GM12878 (cell line): ENCODE results near the gene SH3BP1. TPM values are rescaled to one million over a fixed set of nuclear protein-coding genes. Genes with fewer than 3 reads are reported as not detected.

Experiments
- ATAC-seq: fragments of 200-7000 bp; cut with Tn5 transposase; 3 replicates; pipeline ENCODE4 v1.9.1; 2020; ENCODE audit warnings: mild to moderate bottlenecking, moderate library complexity
- BruUV-seq: library from RNA; stranded (reverse); fragments of 400-500 nt; replicated peaks from 2 replicates; lab custom pipeline; 2021; lab: Mats Ljungman, UMichigan
- CTCF ChIA-PET: fragments of 300-600 bp; sonication (Branson Sonifier 250); formaldehyde crosslinking; extraction: SDS; loops from one replicate; lab custom pipeline; 2021; ENCODE audit warnings: inconsistent platforms; lab: Yijun Ruan, JAX
- POLR2A ChIA-PET: fragments of 350-600 bp; formaldehyde crosslinking; extraction: SDS; loops from one replicate; lab custom pipeline; 2021; ENCODE audit warnings: inconsistent platforms; lab: Charles Lee
- RAD21 ChIA-PET: fragments of 300-600 bp; sonication (Branson Sonifier 250); formaldehyde crosslinking; loops from one replicate; lab custom pipeline; 2023; ENCODE audit warnings: antibody characterized with exemption; ENCODE audit not compliant: unreplicated experiment; lab: Charles Lee
- SMC1A ChIA-PET: fragments of 300-600 bp; sonication (Branson Sonifier 250); formaldehyde crosslinking; loops from one replicate; lab custom pipeline; 2023; ENCODE audit not compliant: unreplicated experiment, uncharacterized antibody; lab: Charles Lee
- DNase-seq: peaks from one replicate; pipeline ENCODE4 v3.0.0-alpha.2; 2011; ENCODE audit warnings: low read depth, low spot score
- FAIRE-seq: peaks from 3 replicates; lab custom pipeline; 2011; peaks lifted over from hg19 to GRCh38; lab: Jason Lieb, UNC
- H2AFZ ChIP-seq: 2 replicates; pipeline ENCODE4 v1.6.0; 2011; ENCODE audit warnings: low read depth, low read length, control low read depth; ENCODE audit not compliant: control insufficient read depth
- H3K27ac ChIP-seq: 2 replicates; pipeline ENCODE4 v1.5.1; 2011; ENCODE audit warnings: control low read depth; ENCODE audit not compliant: control insufficient read depth, insufficient read depth
- H3K27me3 ChIP-seq, 2 experiments: replicated peaks in 1 of 2; 2 replicates each; pipeline versions ENCODE4 v1.6.0 to v1.6.1; 2011; ENCODE audit warnings: low read length in 1 of 2; ENCODE audit not compliant: control insufficient read depth in 2 of 2, insufficient read depth in 2 of 2
- H3K36me3 ChIP-seq, 2 experiments: 2 replicates each; pipeline ENCODE4 v1.5.1; 2011; ENCODE audit warnings: low read length in 1 of 2; ENCODE audit not compliant: control insufficient read depth in 2 of 2, insufficient read depth in 2 of 2
- H3K4me1 ChIP-seq: 2 replicates; pipeline ENCODE4 v1.6.1; 2011; ENCODE audit warnings: mild to moderate bottlenecking, low read length, moderate library complexity, mixed read lengths; ENCODE audit not compliant: control insufficient read depth, insufficient read depth
- H3K4me2 ChIP-seq: 2 replicates; pipeline ENCODE4 v1.6.0; 2011; ENCODE audit warnings: control low read depth; ENCODE audit not compliant: control insufficient read depth, insufficient read depth
- H3K4me3 ChIP-seq: fragments of 200-600 bp; sonication (generic); 2 replicates; pipeline ENCODE4 v1.5.1; 2016
- H3K79me2 ChIP-seq: 2 replicates; pipeline ENCODE4 v1.6.0; 2011; ENCODE audit warnings: low read length; ENCODE audit not compliant: control insufficient read depth, insufficient read depth
- H3K9ac ChIP-seq: 2 replicates; pipeline ENCODE4 v1.8.0; 2011; ENCODE audit warnings: low read length, control low read depth, mixed read lengths; ENCODE audit not compliant: control insufficient read depth, insufficient read depth
- H3K9me3 ChIP-seq: replicated peaks from 3 replicates; pipeline ENCODE4 v1.5.1; 2011; ENCODE audit warnings: mild to moderate bottlenecking, low read length; ENCODE audit not compliant: control insufficient read depth, insufficient read depth
- H4K20me1 ChIP-seq: 2 replicates; pipeline ENCODE4 v1.6.0; 2011; ENCODE audit not compliant: control insufficient read depth, insufficient read depth
- ATF7 ChIP-seq: fragments of 450-650 bp; IDR thresholded peaks from 2 replicates; pipeline ENCODE4 v1.6.1; 2016; ENCODE audit warnings: low read depth, mild to moderate bottlenecking
- ETV6 ChIP-seq, 2 experiments: fragments of 450-650 bp in 1 of 2; IDR thresholded peaks in 1 of 2; conservative IDR thresholded peaks in 1 of 2; 2 replicates each; pipeline ENCODE4 v1.6.1; 2014; ENCODE audit warnings: antibody characterized with exemption in 1 of 2, borderline replicate concordance in 1 of 2, low read depth in 1 of 2, mild to moderate bottlenecking in 1 of 2, moderate library complexity in 1 of 2
- WGBS: methylation state at CpG from one replicate; pipeline ENCODE4 v1.1.6; 2016; ENCODE audit warnings: low lambda C conversion rate; ENCODE audit not compliant: insufficient replicate concordance, insufficient coverage; ENCODE audit errors: missing lambda C conversion rate; 5-methylcytosine and 5-hydroxymethylcytosine counted together
- in situ Hi-C: fragments of 300-500 bp; cut with MboI; formaldehyde crosslinking; loops from 9 replicates; pipeline ENCODE4 v1.14.3; 2018; ENCODE audit warnings: mixed read lengths
- intact Hi-C: fragments of 100-400 bp; cut with micrococcal nuclease; formaldehyde crosslinking; loops from one replicate; pipeline ENCODE4 v1.14.2; 2022; ENCODE audit not compliant: unreplicated experiment
- polyA plus RNA-seq, 11 experiments: library from polyadenylated mRNA; depleted of rRNA in 4 of 11; unstranded in 6 of 11; stranded (reverse) in 5 of 11; fragments of >200 nt; fragmentation: Nextera tagmentation in 4 of 11; fragmentation: Illumina TruSeq in 1 of 11; extraction: Ambion mirVana in 4 of 11; extraction: Trizol in 1 of 11; gene quantifications; 1 replicate in 1 of 11; 2 replicates in 10 of 11; pipeline versions ENCODE4 v1.2.1 to v1.2.3, GENCODE V29; 2011 to 2016; ENCODE audit warnings: inconsistent platforms in 2 of 11, missing spikeins in 2 of 11, low read depth in 1 of 11
- total RNA-seq, 4 experiments: library from RNA; depleted of rRNA in 3 of 4; stranded (reverse); fragments of >200 nt in 3 of 4; fragmentation: Illumina TruSeq in 1 of 4; extraction: Trizol in 1 of 4; gene quantifications; 2 replicates each; pipeline versions ENCODE4 v1.2.1 to v1.2.3, GENCODE V29; 2013 to 2021
- TF ChIP-seq, protein P1 (sequence below): fragments of 450-650 bp; IDR thresholded peaks from 2 replicates; pipeline ENCODE4 v1.6.1; 2018; ENCODE audit warnings: borderline replicate concordance, mild to moderate bottlenecking; ENCODE audit not compliant: partially characterized antibody

Gene SH3BP1
- total and polyA plus RNA-seq, 10 of the 15 experiments (the other 5 are each of a cell fraction or from before 2014, with no cell fraction given): 0.29 to 70.5 (median 22.5) TPM

DNA sequence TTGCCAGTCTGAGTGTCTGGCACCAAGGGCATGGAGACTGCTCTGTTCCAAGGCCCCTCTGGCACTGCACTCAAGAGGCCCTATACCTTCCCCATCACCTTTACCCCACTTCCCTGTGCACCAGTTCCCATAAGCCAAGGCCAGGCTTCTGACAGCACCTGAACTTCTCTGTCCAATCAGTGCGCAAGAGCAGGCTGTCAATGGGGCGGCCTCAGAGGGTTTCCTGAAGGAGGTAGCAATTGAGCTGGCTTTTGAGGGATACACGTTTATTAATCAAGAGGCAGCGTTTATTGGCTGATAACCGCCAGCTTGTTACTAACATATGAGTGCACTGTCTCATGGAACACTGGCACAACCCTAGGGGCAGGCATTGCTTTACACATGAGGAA lies 2.1 kb downstream of the SH3BP1 start:
- ChIA-PET RAD21 (interaction anchor here (1.1 to 10.1 kb wide), 7 partner anchors 8 to 45 kb away, joined by 3 to 173 read pairs (median 50); partner anchors contain the start of genes GGA1, LGALS1, NOL12 and PDXP), SMC1A (interaction anchor here (0.7 to 8.6 kb wide), 10 partner anchors 9 to 51 kb away, joined by 3 to 108 read pairs (median 16); partner anchors contain the start of genes GGA1, LGALS1 and PDXP), CTCF (interaction anchor here (1.8 to 15.9 kb wide), 8 partner anchors 8 to 222 kb away, joined by 5 to 396 read pairs (median 110); partner anchors contain the start of genes GGA1, LGALS1, NOL12 and PDXP)
- 84% methylated on average over 5 of the region's 5 CpGs for WGBS
- Histone ChIP-seq H4K20me1 (no peaks in the 10 kb centered on the region), H2AFZ (no peak overlapping the region), H3K79me2 (peaks cover 27% of the 10 kb centered on the region)
- in situ Hi-C loops: no loop called here
- TF ChIP-seq, protein P1, sequence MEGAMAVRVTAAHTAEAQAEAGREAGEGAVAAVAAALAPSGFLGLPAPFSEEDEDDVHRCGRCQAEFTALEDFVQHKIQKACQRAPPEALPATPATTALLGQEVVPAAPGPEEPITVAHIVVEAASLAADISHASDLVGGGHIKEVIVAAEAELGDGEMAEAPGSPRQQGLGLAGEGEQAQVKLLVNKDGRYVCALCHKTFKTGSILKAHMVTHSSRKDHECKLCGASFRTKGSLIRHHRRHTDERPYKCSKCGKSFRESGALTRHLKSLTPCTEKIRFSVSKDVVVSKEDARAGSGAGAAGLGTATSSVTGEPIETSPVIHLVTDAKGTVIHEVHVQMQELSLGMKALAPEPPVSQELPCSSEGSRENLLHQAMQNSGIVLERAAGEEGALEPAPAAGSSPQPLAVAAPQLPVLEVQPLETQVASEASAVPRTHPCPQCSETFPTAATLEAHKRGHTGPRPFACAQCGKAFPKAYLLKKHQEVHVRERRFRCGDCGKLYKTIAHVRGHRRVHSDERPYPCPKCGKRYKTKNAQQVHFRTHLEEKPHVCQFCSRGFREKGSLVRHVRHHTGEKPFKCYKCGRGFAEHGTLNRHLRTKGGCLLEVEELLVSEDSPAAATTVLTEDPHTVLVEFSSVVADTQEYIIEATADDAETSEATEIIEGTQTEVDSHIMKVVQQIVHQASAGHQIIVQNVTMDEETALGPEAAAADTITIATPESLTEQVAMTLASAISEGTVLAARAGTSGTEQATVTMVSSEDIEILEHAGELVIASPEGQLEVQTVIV: no peak
- no peak for TF ChIP-seq ETV6 (conservative IDR thresholded peaks at IDR 0.05 in 1 of 2, IDR thresholded peaks at IDR 0.05 in 1 of 2; ENCODE audit: borderline replicate concordance in 1 of 2, low read depth in 1 of 2)
- no peak for TF ChIP-seq ATF7
- TF ChIP-seq, all 136 proteins: peak for 0
- H3K4me3 ChIP-seq: peak overlapping the region; percentile 96; the same call in 1 of the 2 replicates
- H3K27ac ChIP-seq: no peak overlapping the region
- no peak overlapping the region for H3K9ac ChIP-seq
- no TSS peak for BruUV-seq
- intact Hi-C loops: no loop called here
- POLR2A ChIA-PET: interaction anchor here (0.6 to 6.0 kb wide), 7 partner anchors 18 to 1878 kb away, joined by 3 to 96 read pairs (median 4); partner anchors contain the start of genes GGA1, NOL12 and PDXP
- FAIRE-seq (no peak), DNase-seq (no peak), ATAC-seq (no peak)
- H3K4me2 ChIP-seq: peak overlapping the region; percentile 79; the same call in 1 of the 2 replicates
- no peaks in the 10 kb centered on the region for H3K27me3 ChIP-seq
- peaks cover 46% of the 10 kb centered on the region for H3K4me1 ChIP-seq
- H3K36me3 ChIP-seq: peaks cover 9 to 19% of the 10 kb centered on the region in 2 experiments; a peak in 3 of 4 replicates
- no peaks in the 10 kb centered on the region for H3K9me3 ChIP-seq
